K562 (cell line): Measurements from ENCODE around the gene GTF2H4. TPM values are rescaled to one million over a fixed set of nuclear protein-coding genes. Genes with fewer than 3 reads are reported as not detected.
A peak's percentile ranks its signal among the peaks of the same experiment; 100 is the strongest.

ENCODE experiments used
- BMI1 ChIP-seq: fragments of 150-350 bp; IDR thresholded peaks from 2 replicates; pipeline ENCODE4 v1.6.1; 2014; ENCODE audit warnings: low read length
- CBX1 ChIP-seq: sonication (generic); IDR thresholded peaks from 2 replicates; pipeline ENCODE4 v1.6.1; 2016; ENCODE audit warnings: antibody characterized with exemption, low read depth, mild to moderate bottlenecking
- CUX1 ChIP-seq: fragments of 200-800 bp; sonication (Bioruptor generic); IDR thresholded peaks from 2 replicates; pipeline ENCODE4 v1.6.1; 2016; ENCODE audit warnings: missing genetic modification characterization, missing compliant biosample characterization
- DDX20 ChIP-seq: fragments of 450-650 bp; IDR thresholded peaks from 2 replicates; pipeline ENCODE4 v1.6.1; 2016; ENCODE audit warnings: missing genetic modification characterization, low read depth, mild to moderate bottlenecking, missing compliant biosample characterization, moderate library complexity
- DMBX1 ChIP-seq: fragments of 250-450 bp; sonication (Bioruptor Pico); IDR thresholded peaks from 2 replicates; pipeline ENCODE4 v1.8.0; 2022; ENCODE audit warnings: inconsistent platforms, mild to moderate bottlenecking, moderate library complexity, borderline replicate concordance
- E2F8 ChIP-seq: fragments of 450-650 bp; IDR thresholded peaks from 2 replicates; pipeline ENCODE4 v1.7.1; 2018; ENCODE audit warnings: mild to moderate bottlenecking, low read depth; ENCODE audit not compliant: partially characterized antibody
- E4F1 ChIP-seq: fragments of 250-450 bp; sonication (Bioruptor Pico); IDR thresholded peaks from 2 replicates; pipeline ENCODE4 v1.5.0; 2021; ENCODE audit warnings: mild to moderate bottlenecking, borderline replicate concordance
- HMG20A ChIP-seq: fragments of 450-650 bp; formaldehyde crosslinking; conservative IDR thresholded peaks from 2 replicates; pipeline ENCODE4 v1.4.0; 2020; ENCODE audit warnings: mild to moderate bottlenecking, mixed read lengths
- PCBP1 ChIP-seq: fragments of 200-400 bp; formaldehyde crosslinking; IDR thresholded peaks from 2 replicates; pipeline ENCODE4 v1.6.1; 2018; ENCODE audit warnings: mild to moderate bottlenecking, low read depth, low read length; ENCODE audit not compliant: poor library complexity, severe bottlenecking
- PCBP2 ChIP-seq: fragments of 200-400 bp; formaldehyde crosslinking; IDR thresholded peaks from 2 replicates; pipeline ENCODE4 v1.6.1; 2018; ENCODE audit warnings: low read length, low read depth, mild to moderate bottlenecking, moderate library complexity; ENCODE audit not compliant: poor library complexity, severe bottlenecking
- SIN3B ChIP-seq: fragments of 450-650 bp; IDR thresholded peaks from 2 replicates; pipeline ENCODE4 v1.6.1; 2017; ENCODE audit warnings: low read depth, mild to moderate bottlenecking, moderate library complexity
- SMAD2 ChIP-seq: fragments of 150-350 bp; IDR thresholded peaks from 2 replicates; pipeline ENCODE4 v1.6.1; 2014; ENCODE audit warnings: low read depth, mild to moderate bottlenecking, low read length
- SNIP1 ChIP-seq: fragments of 450-650 bp; IDR thresholded peaks from 2 replicates; pipeline ENCODE4 v1.7.1; 2017; ENCODE audit warnings: low read depth, mild to moderate bottlenecking
- SRSF9 ChIP-seq: fragments of 200-400 bp; formaldehyde crosslinking; IDR thresholded peaks from 2 replicates; pipeline ENCODE4 v1.6.1; 2017; ENCODE audit warnings: low read depth, low read length, borderline replicate concordance
- ZNF785 ChIP-seq: fragments of 250-450 bp; sonication (Bioruptor Pico); IDR thresholded peaks from 2 replicates; pipeline ENCODE4 v1.4.0; 2020; ENCODE audit warnings: mild to moderate bottlenecking
- polyA plus RNA-seq, 8 experiments: library from polyadenylated mRNA; depleted of rRNA in 4 of 8; stranded (reverse) in 5 of 8; unstranded in 3 of 8; fragments of >200 nt; fragmentation: Nextera tagmentation in 2 of 8; fragmentation: Illumina TruSeq in 1 of 8; extraction: Ambion mirVana in 2 of 8; extraction: Trizol in 1 of 8; gene quantifications; 2 replicates each; pipeline versions ENCODE4 v1.2.1 to v1.2.3, GENCODE V29; 2011 to 2014; ENCODE audit warnings: inconsistent platforms in 1 of 8, missing spikeins in 1 of 8
- total RNA-seq, 7 experiments: library from RNA; depleted of rRNA in 6 of 7; stranded (reverse); fragments of >200 nt in 6 of 7; fragmentation: Illumina TruSeq in 2 of 7; extraction: Trizol in 2 of 7; gene quantifications; 2 replicates each; pipeline versions ENCODE4 v1.2.1 to v1.2.3, GENCODE V29; 2011 to 2021; ENCODE audit warnings: low replicate concordance in 1 of 7

The GTF2H4 gene
- total and polyA plus RNA-seq, 9 of the 15 experiments (the other 6 are each of a cell fraction or from before 2014, with no cell fraction given): 3.6 to 86.1 (median 39.6) TPM

- TF ChIP-seq E4F1 (CRISPR knock-in tag): no peak
- peak; percentile 47; the same call in 1 of the 2 replicates for TF ChIP-seq SIN3B
- TF ChIP-seq PCBP2: no peak
- no peak for TF ChIP-seq SNIP1
- no peak for TF ChIP-seq E2F8
- no peak for TF ChIP-seq HMG20A (CRISPR knock-in tag)
- TF ChIP-seq DDX20 (tag): no peak
- TF ChIP-seq DMBX1: peak; percentile 55; the same call in 1 of the 2 replicates
- no peak for TF ChIP-seq CUX1 (CRISPR knock-in tag)
- TF ChIP-seq SRSF9: no peak
- peak; percentile 81; the same call in 1 of the 2 replicates for TF ChIP-seq CBX1
- no peak for TF ChIP-seq SMAD2
- no peak for TF ChIP-seq ZNF785
- no peak for TF ChIP-seq PCBP1
- TF ChIP-seq BMI1: no peak
These were observed 6.3 kb downstream of the GTF2H4 start, which contains the start of gene VARS2 (continued) for GRCh38 chr6:30914076-30914853.
